Measurements from ENCODE around the gene C4A. TPM values are rescaled to one million over a fixed set of nuclear protein-coding genes. Genes with fewer than 3 reads are reported as not detected.

Gene C4A
- total and polyA plus RNA-seq, 2 of the 8 experiments (the other 6 are each of a cell fraction or from before 2014, with no cell fraction given): 0.62 to 2.4 TPM

MicroRNAs within 50 kb of the gene (microRNA counts, 767-probe panel; counts per million panel counts)
- microRNA hsa-miR-1236: 879 counts per million, percentile 95 among the panel's probes with 10 or more counts

Small RNA genes within 50 kb of the gene (microRNA-seq; reads per million reads assigned to microRNA genes)
- gene MIR1236 (ENCODE audit: borderline microRNAs expressed in 2 of 2, borderline number of aligned reads in 2 of 2, borderline replicate concordance in 1 of 2): 0 to 0.46 reads per million in 2 experiments

Small RNA genes within 50 kb of the gene (small RNA-seq; reads per million reads assigned to genes)
- not detected for gene AL645922.1 (ENCODE audit: insufficient read depth)

Other genes starting within 250 kb of the C4A start
Only the 30 nearest of the 32 such genes appear.
- 3.4 and 5.9 TPM in 2 replicates for gene SAPCD1, start 219.4 kb upstream of the C4A start, total RNA-seq (2021; fragmentation: NEBNext Ultra II Directional; extraction: Animal tissue kit (Norgen Biotek cat#: 25700))
- 3.1 and 4.4 TPM in 2 replicates for gene SAPCD1, start 219.4 kb upstream of the C4A start, polyA plus RNA-seq (2011; rRNA removed)
- 1.5 and 2.1 TPM in 2 replicates for gene VWA7, start 204.7 kb upstream of the C4A start, total RNA-seq (2021; fragmentation: NEBNext Ultra II Directional; extraction: Animal tissue kit (Norgen Biotek cat#: 25700))
- 0.82 and 1.1 TPM in 2 replicates for gene VWA7, start 204.7 kb upstream of the C4A start, polyA plus RNA-seq (2011; rRNA removed)
- 162 and 163 TPM in 2 replicates for gene VARS1, start 186.3 kb upstream of the C4A start, total RNA-seq (2021; fragmentation: NEBNext Ultra II Directional; extraction: Animal tissue kit (Norgen Biotek cat#: 25700))
- 53.5 and 99.3 TPM in 2 replicates for gene VARS1, start 186.3 kb upstream of the C4A start, polyA plus RNA-seq (2011; rRNA removed)
- gene LSM2, start 175.1 kb upstream of the C4A start, total RNA-seq (2021; fragmentation: NEBNext Ultra II Directional; extraction: Animal tissue kit (Norgen Biotek cat#: 25700)): 127 and 132 TPM in 2 replicates
- gene LSM2, start 175.1 kb upstream of the C4A start, polyA plus RNA-seq (2011; rRNA removed): 168 and 173 TPM in 2 replicates
- 1.6 and 1.9 TPM in 2 replicates for gene HSPA1L, start 166.8 kb upstream of the C4A start, total RNA-seq (2021; fragmentation: NEBNext Ultra II Directional; extraction: Animal tissue kit (Norgen Biotek cat#: 25700))
- 0.78 and 1.00 TPM in 2 replicates for gene HSPA1L, start 166.8 kb upstream of the C4A start, polyA plus RNA-seq (2011; rRNA removed)
- gene HSPA1A, start 166.5 kb upstream of the C4A start, total RNA-seq (2021; fragmentation: NEBNext Ultra II Directional; extraction: Animal tissue kit (Norgen Biotek cat#: 25700)): 54.0 and 59.9 TPM in 2 replicates
- 40.7 and 50.2 TPM in 2 replicates for gene HSPA1A, start 166.5 kb upstream of the C4A start, polyA plus RNA-seq (2011; rRNA removed)
- 76.6 and 89.3 TPM in 2 replicates for gene HSPA1B, start 154.3 kb upstream of the C4A start, total RNA-seq (2021; fragmentation: NEBNext Ultra II Directional; extraction: Animal tissue kit (Norgen Biotek cat#: 25700))
- gene HSPA1B, start 154.3 kb upstream of the C4A start, polyA plus RNA-seq (2011; rRNA removed): 36.6 and 43.8 TPM in 2 replicates
- 41.2 and 43.4 TPM in 2 replicates for gene NEU1, start 119.2 kb upstream of the C4A start, total RNA-seq (2021; fragmentation: NEBNext Ultra II Directional; extraction: Animal tissue kit (Norgen Biotek cat#: 25700))
- 65.6 and 72.1 TPM in 2 replicates for gene NEU1, start 119.2 kb upstream of the C4A start, polyA plus RNA-seq (2011; rRNA removed)
- 2.5 and 4.8 TPM in 2 replicates for gene SLC44A4, start 103.1 kb upstream of the C4A start, total RNA-seq (2021; fragmentation: NEBNext Ultra II Directional; extraction: Animal tissue kit (Norgen Biotek cat#: 25700))
- 7.0 and 7.1 TPM in 2 replicates for gene SLC44A4, start 103.1 kb upstream of the C4A start, polyA plus RNA-seq (2011; rRNA removed)
- gene EHMT2, start 84.4 kb upstream of the C4A start, total RNA-seq (2021; fragmentation: NEBNext Ultra II Directional; extraction: Animal tissue kit (Norgen Biotek cat#: 25700)): 177 and 183 TPM in 2 replicates
- 125 and 187 TPM in 2 replicates for gene EHMT2, start 84.4 kb upstream of the C4A start, polyA plus RNA-seq (2011; rRNA removed)
- 40.8 and 42.1 TPM in 2 replicates for gene ZBTB12, start 80.0 kb upstream of the C4A start, total RNA-seq (2021; fragmentation: NEBNext Ultra II Directional; extraction: Animal tissue kit (Norgen Biotek cat#: 25700))
- gene ZBTB12, start 80.0 kb upstream of the C4A start, polyA plus RNA-seq (2011; rRNA removed): 20.7 and 32.4 TPM in 2 replicates
- gene C2, start 54.3 kb upstream of the C4A start, total RNA-seq (2021; fragmentation: NEBNext Ultra II Directional; extraction: Animal tissue kit (Norgen Biotek cat#: 25700)): 0.26 and 0.61 TPM in 2 replicates
- 0.38 and 1.0 TPM in 2 replicates for gene C2, start 54.3 kb upstream of the C4A start, polyA plus RNA-seq (2011; rRNA removed)
- gene CFB, start 36.0 kb upstream of the C4A start, total RNA-seq (2021; fragmentation: NEBNext Ultra II Directional; extraction: Animal tissue kit (Norgen Biotek cat#: 25700)): not detected in 2 replicates
- 0.09 and 0.20 TPM in 2 replicates for gene CFB, start 36.0 kb upstream of the C4A start, polyA plus RNA-seq (2011; rRNA removed)
- 71.1 and 71.5 TPM in 2 replicates for gene NELFE, start 23.1 kb upstream of the C4A start, total RNA-seq (2021; fragmentation: NEBNext Ultra II Directional; extraction: Animal tissue kit (Norgen Biotek cat#: 25700))
- gene NELFE, start 23.1 kb upstream of the C4A start, polyA plus RNA-seq (2011; rRNA removed): 49.2 and 52.3 TPM in 2 replicates
- gene SKIC2, start 22.9 kb upstream of the C4A start, total RNA-seq (2021; fragmentation: NEBNext Ultra II Directional; extraction: Animal tissue kit (Norgen Biotek cat#: 25700)): 59.7 and 68.5 TPM in 2 replicates
- 42.1 and 70.5 TPM in 2 replicates for gene SKIC2, start 22.9 kb upstream of the C4A start, polyA plus RNA-seq (2011; rRNA removed)
- 14.7 and 16.2 TPM in 2 replicates for gene DXO, start 9.9 kb upstream of the C4A start, total RNA-seq (2021; fragmentation: NEBNext Ultra II Directional; extraction: Animal tissue kit (Norgen Biotek cat#: 25700))
- gene DXO, start 9.9 kb upstream of the C4A start, polyA plus RNA-seq (2011; rRNA removed): 23.9 and 30.5 TPM in 2 replicates
- 1.5 and 3.5 TPM in 2 replicates for gene C4B, start 32.7 kb downstream of the C4A start, total RNA-seq (2021; fragmentation: NEBNext Ultra II Directional; extraction: Animal tissue kit (Norgen Biotek cat#: 25700))
- 0.74 and 1.7 TPM in 2 replicates for gene C4B, start 32.7 kb downstream of the C4A start, polyA plus RNA-seq (2011; rRNA removed)
- 0.22 and 0.40 TPM in 2 replicates for gene CYP21A2, start 56.4 kb downstream of the C4A start, total RNA-seq (2021; fragmentation: NEBNext Ultra II Directional; extraction: Animal tissue kit (Norgen Biotek cat#: 25700))
- 0.14 and 0.23 TPM in 2 replicates for gene CYP21A2, start 56.4 kb downstream of the C4A start, polyA plus RNA-seq (2011; rRNA removed)
- gene TNXB, start 127.3 kb downstream of the C4A start, total RNA-seq (2021; fragmentation: NEBNext Ultra II Directional; extraction: Animal tissue kit (Norgen Biotek cat#: 25700)): 4.8 and 5.5 TPM in 2 replicates
- gene TNXB, start 127.3 kb downstream of the C4A start, polyA plus RNA-seq (2011; rRNA removed): 3.1 and 6.5 TPM in 2 replicates
- 36.2 and 38.1 TPM in 2 replicates for gene ATF6B, start 146.2 kb downstream of the C4A start, total RNA-seq (2021; fragmentation: NEBNext Ultra II Directional; extraction: Animal tissue kit (Norgen Biotek cat#: 25700))
- 42.2 and 66.3 TPM in 2 replicates for gene ATF6B, start 146.2 kb downstream of the C4A start, polyA plus RNA-seq (2011; rRNA removed)
- gene FKBPL, start 148.2 kb downstream of the C4A start, total RNA-seq (2021; fragmentation: NEBNext Ultra II Directional; extraction: Animal tissue kit (Norgen Biotek cat#: 25700)): 9.4 and 10.9 TPM in 2 replicates
- gene FKBPL, start 148.2 kb downstream of the C4A start, polyA plus RNA-seq (2011; rRNA removed): 5.4 and 5.8 TPM in 2 replicates
- 2.8 TPM in 2 replicates for gene PRRT1, start 169.9 kb downstream of the C4A start, total RNA-seq (2021; fragmentation: NEBNext Ultra II Directional; extraction: Animal tissue kit (Norgen Biotek cat#: 25700))
- gene PRRT1, start 169.9 kb downstream of the C4A start, polyA plus RNA-seq (2011; rRNA removed): 0.71 and 1.4 TPM in 2 replicates
- gene PPT2, start 172.1 kb downstream of the C4A start, total RNA-seq (2021; fragmentation: NEBNext Ultra II Directional; extraction: Animal tissue kit (Norgen Biotek cat#: 25700)): 24.1 and 27.9 TPM in 2 replicates
- 39.0 and 39.5 TPM in 2 replicates for gene PPT2, start 172.1 kb downstream of the C4A start, polyA plus RNA-seq (2011; rRNA removed)
- 6.4 and 9.2 TPM in 2 replicates for gene EGFL8, start 182.5 kb downstream of the C4A start, total RNA-seq (2021; fragmentation: NEBNext Ultra II Directional; extraction: Animal tissue kit (Norgen Biotek cat#: 25700))
- gene EGFL8, start 182.5 kb downstream of the C4A start, polyA plus RNA-seq (2011; rRNA removed): 5.0 and 8.6 TPM in 2 replicates
- gene AGPAT1, start 194.0 kb downstream of the C4A start, total RNA-seq (2021; fragmentation: NEBNext Ultra II Directional; extraction: Animal tissue kit (Norgen Biotek cat#: 25700)): 96.0 and 101 TPM in 2 replicates
- 222 and 287 TPM in 2 replicates for gene AGPAT1, start 194.0 kb downstream of the C4A start, polyA plus RNA-seq (2011; rRNA removed)
- 90.0 and 90.3 TPM in 2 replicates for gene RNF5, start 196.3 kb downstream of the C4A start, total RNA-seq (2021; fragmentation: NEBNext Ultra II Directional; extraction: Animal tissue kit (Norgen Biotek cat#: 25700))
- 145 and 158 TPM in 2 replicates for gene RNF5, start 196.3 kb downstream of the C4A start, polyA plus RNA-seq (2011; rRNA removed)
- 9.6 and 10.9 TPM in 2 replicates for gene AGER, start 202.2 kb downstream of the C4A start, total RNA-seq (2021; fragmentation: NEBNext Ultra II Directional; extraction: Animal tissue kit (Norgen Biotek cat#: 25700))
- gene AGER, start 202.2 kb downstream of the C4A start, polyA plus RNA-seq (2011; rRNA removed): 3.8 and 5.5 TPM in 2 replicates
- 130 and 133 TPM in 2 replicates for gene PBX2, start 208.1 kb downstream of the C4A start, total RNA-seq (2021; fragmentation: NEBNext Ultra II Directional; extraction: Animal tissue kit (Norgen Biotek cat#: 25700))
- gene PBX2, start 208.1 kb downstream of the C4A start, polyA plus RNA-seq (2011; rRNA removed): 102 and 109 TPM in 2 replicates
- gene GPSM3, start 210.6 kb downstream of the C4A start, total RNA-seq (2021; fragmentation: NEBNext Ultra II Directional; extraction: Animal tissue kit (Norgen Biotek cat#: 25700)): 6.0 and 6.6 TPM in 2 replicates
- gene GPSM3, start 210.6 kb downstream of the C4A start, polyA plus RNA-seq (2011; rRNA removed): 9.8 and 10.6 TPM in 2 replicates
- gene NOTCH4, start 242.0 kb downstream of the C4A start, total RNA-seq (2021; fragmentation: NEBNext Ultra II Directional; extraction: Animal tissue kit (Norgen Biotek cat#: 25700)): 2.8 and 3.3 TPM in 2 replicates
- gene NOTCH4, start 242.0 kb downstream of the C4A start, polyA plus RNA-seq (2011; rRNA removed): 1.9 TPM in 2 replicates

Measured in H1 (cell line).